ENCODE results near the gene LCN1.

LCN1 gene

GRCh38 chr9:135568026-135568425 lies 46.8 kb downstream of the LCN1 start:
- Histone ChIP-seq H3K79me2 (ENCODE audit: control insufficient read depth, insufficient read depth, low read length, poor library complexity) (no peaks in the 10 kb centered on the region), H3K27me3 (ENCODE audit: insufficient read depth, low read length) (no peaks in the 10 kb centered on the region), H3K23ac (ENCODE audit: low read length) (no peak overlapping the region), H3K4me1 (ENCODE audit: control insufficient read depth in 1 of 2, insufficient read depth in 2 of 2, low read length in 2 of 2) (no peaks in the 10 kb centered on the region), H3K18ac (ENCODE audit: low read length) (no peak overlapping the region), H4K8ac (ENCODE audit: low read depth, low read length) (no peak overlapping the region), H3K79me1 (ENCODE audit: low read length) (no peaks in the 10 kb centered on the region), H3K9me3 (ENCODE audit: insufficient read depth, low read depth, low read length) (peaks cover 4% of the 10 kb centered on the region), H2BK5ac (ENCODE audit: low read depth, low read length, poor library complexity) (no peak overlapping the region), H4K12ac (ENCODE audit: low read depth, low read length) (no peak overlapping the region), H2AK5ac (ENCODE audit: low read length) (no peak overlapping the region), H3K9ac (ENCODE audit: low read length) (no peak overlapping the region), H4K91ac (ENCODE audit: low read depth, low read length) (no peak overlapping the region), H2BK120ac (ENCODE audit: insufficient read depth, low read length, poor library complexity) (no peak overlapping the region), H2AFZ (ENCODE audit: insufficient read depth, low read length, poor library complexity) (no peak overlapping the region), H3K36me3 (ENCODE audit: control insufficient read depth in 1 of 2, insufficient read depth in 2 of 2, low read length in 2 of 2) (no peaks in the 10 kb centered on the region), H3K4me3 (ENCODE audit: low read depth, low read length) (no peak overlapping the region), H3K4ac (ENCODE audit: low read depth, low read length) (no peak overlapping the region), H3K4me2 (ENCODE audit: low read length) (no peak overlapping the region), H3K27ac (ENCODE audit: low read depth, low read length) (no peak overlapping the region), H3K14ac (ENCODE audit: low read length) (no peak overlapping the region), H2BK12ac (ENCODE audit: low read length) (no peak overlapping the region)
- no peak for DNase-seq
- WGBS (ENCODE audit: extremely low coverage, insufficient coverage, insufficient read length), result no CpG with 5 or more reads among the region's 6 CpGs

DNA sequence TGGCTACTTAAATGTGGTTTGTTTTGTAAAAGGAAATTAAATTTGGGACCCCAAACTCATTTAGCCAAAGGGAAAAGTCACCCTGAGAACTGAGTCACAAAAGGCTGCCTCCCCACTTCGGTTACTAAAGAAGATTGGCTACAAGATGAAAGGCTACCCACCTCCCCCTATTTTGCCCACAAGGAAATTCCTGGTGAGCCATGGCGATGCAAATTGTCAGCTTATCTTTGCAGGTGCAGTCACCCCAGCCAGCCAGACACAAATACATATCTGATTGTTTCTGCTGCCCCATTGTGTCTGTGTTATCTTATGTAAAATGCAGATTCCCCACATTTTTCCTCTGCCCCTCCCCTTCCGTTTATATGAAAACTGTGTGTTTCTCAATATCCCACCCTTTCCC lies 49.2 kb downstream of the LCN1 start:
- Histone ChIP-seq H3K79me1 (ENCODE audit: low read length) (no peaks in the 10 kb centered on the region), H3K9me3 (ENCODE audit: insufficient read depth, low read depth, low read length) (peaks cover 7% of the 10 kb centered on the region), H3K4me2 (ENCODE audit: low read length) (no peak overlapping the region), H2AFZ (ENCODE audit: insufficient read depth, low read length, poor library complexity) (no peak overlapping the region), H3K4ac (ENCODE audit: low read depth, low read length) (no peak overlapping the region), H3K14ac (ENCODE audit: low read length) (no peak overlapping the region), H2AK5ac (ENCODE audit: low read length) (no peak overlapping the region), H4K91ac (ENCODE audit: low read depth, low read length) (no peak overlapping the region), H3K27me3 (ENCODE audit: insufficient read depth, low read length) (no peaks in the 10 kb centered on the region), H4K12ac (ENCODE audit: low read depth, low read length) (no peak overlapping the region), H3K36me3 (ENCODE audit: control insufficient read depth in 1 of 2, insufficient read depth in 2 of 2, low read length in 2 of 2) (no peaks in the 10 kb centered on the region), H2BK5ac (ENCODE audit: low read depth, low read length, poor library complexity) (no peak overlapping the region), H3K4me1 (ENCODE audit: control insufficient read depth in 1 of 2, insufficient read depth in 2 of 2, low read length in 2 of 2) (no peaks in the 10 kb centered on the region), H3K18ac (ENCODE audit: low read length) (no peak overlapping the region), H4K8ac (ENCODE audit: low read depth, low read length) (no peak overlapping the region), H3K23ac (ENCODE audit: low read length) (no peak overlapping the region), H3K27ac (ENCODE audit: low read depth, low read length) (no peak overlapping the region), H2BK120ac (ENCODE audit: insufficient read depth, low read length, poor library complexity) (no peak overlapping the region), H3K9ac (ENCODE audit: low read length) (no peak overlapping the region), H3K79me2 (ENCODE audit: control insufficient read depth, insufficient read depth, low read length, poor library complexity) (no peaks in the 10 kb centered on the region), H2BK12ac (ENCODE audit: low read length) (no peak overlapping the region), H3K4me3 (ENCODE audit: low read depth, low read length) (no peak overlapping the region)
- no peak for DNase-seq
- no CpG with 5 or more reads among the region's 3 CpGs for WGBS (ENCODE audit: extremely low coverage, insufficient coverage, insufficient read length)

DNA sequence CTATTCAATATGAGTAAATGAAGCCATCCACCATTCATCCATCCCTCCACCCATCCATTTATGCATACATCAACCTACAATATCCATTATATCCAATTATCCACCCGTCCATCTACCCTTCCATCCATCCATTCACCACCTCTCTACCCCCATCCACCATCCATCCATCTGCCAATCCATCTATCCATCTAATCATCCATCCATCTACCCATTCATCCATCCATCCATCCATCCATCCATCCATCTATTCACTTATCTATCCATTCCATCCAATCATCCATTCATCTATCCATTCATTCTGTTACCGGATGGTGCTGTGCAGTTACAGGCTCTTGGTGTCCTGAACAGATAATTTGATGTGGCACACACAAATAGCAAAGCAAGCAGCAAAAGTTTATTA lies 51.0 kb downstream of the LCN1 start:
- WGBS (ENCODE audit: extremely low coverage, insufficient coverage, insufficient read length), result 100% methylated on average over 1 of the region's 2 CpGs

GRCh38 chr9:135573124-135573523 lies 51.9 kb downstream of the LCN1 start:
- Histone ChIP-seq H3K18ac (ENCODE audit: low read length) (no peak overlapping the region), H3K23ac (ENCODE audit: low read length) (no peak overlapping the region), H2AK5ac (ENCODE audit: low read length) (no peak overlapping the region), H3K9me3 (ENCODE audit: insufficient read depth, low read depth, low read length) (peaks cover 6% of the 10 kb centered on the region), H2BK5ac (ENCODE audit: low read depth, low read length, poor library complexity) (no peak overlapping the region), H4K91ac (ENCODE audit: low read depth, low read length) (no peak overlapping the region), H3K79me1 (ENCODE audit: low read length) (no peaks in the 10 kb centered on the region), H2AFZ (ENCODE audit: insufficient read depth, low read length, poor library complexity) (no peak overlapping the region), H3K27me3 (ENCODE audit: insufficient read depth, low read length) (no peaks in the 10 kb centered on the region), H4K12ac (ENCODE audit: low read depth, low read length) (no peak overlapping the region), H3K79me2 (ENCODE audit: control insufficient read depth, insufficient read depth, low read length, poor library complexity) (no peaks in the 10 kb centered on the region), H3K4me1 (ENCODE audit: control insufficient read depth in 1 of 2, insufficient read depth in 2 of 2, low read length in 2 of 2) (no peaks in the 10 kb centered on the region), H3K4me3 (ENCODE audit: low read depth, low read length) (no peak overlapping the region), H3K36me3 (ENCODE audit: control insufficient read depth in 1 of 2, insufficient read depth in 2 of 2, low read length in 2 of 2) (no peaks in the 10 kb centered on the region), H2BK12ac (ENCODE audit: low read length) (no peak overlapping the region), H3K14ac (ENCODE audit: low read length) (no peak overlapping the region), H3K9ac (ENCODE audit: low read length) (no peak overlapping the region), H3K4ac (ENCODE audit: low read depth, low read length) (no peak overlapping the region), H2BK120ac (ENCODE audit: insufficient read depth, low read length, poor library complexity) (no peak overlapping the region), H3K4me2 (ENCODE audit: low read length) (no peak overlapping the region), H3K27ac (ENCODE audit: low read depth, low read length) (no peak overlapping the region), H4K8ac (ENCODE audit: low read depth, low read length) (no peak overlapping the region)
- WGBS (ENCODE audit: extremely low coverage, insufficient coverage, insufficient read length), result 100% methylated on average over 1 of the region's 1 CpG
- no peak for DNase-seq

More for the DNA sequence above, 51.0 kb downstream of the LCN1 start:
- Histone ChIP-seq H3K27ac (ENCODE audit: low read depth, low read length) (no peak overlapping the region), H2BK120ac (ENCODE audit: insufficient read depth, low read length, poor library complexity) (no peak overlapping the region), H2BK5ac (ENCODE audit: low read depth, low read length, poor library complexity) (no peak overlapping the region), H3K9ac (ENCODE audit: low read length) (no peak overlapping the region), H3K36me3 (ENCODE audit: control insufficient read depth in 1 of 2, insufficient read depth in 2 of 2, low read length in 2 of 2) (no peaks in the 10 kb centered on the region), H3K4ac (ENCODE audit: low read depth, low read length) (no peak overlapping the region), H3K14ac (ENCODE audit: low read length) (no peak overlapping the region), H4K91ac (ENCODE audit: low read depth, low read length) (no peak overlapping the region), H2AFZ (ENCODE audit: insufficient read depth, low read length, poor library complexity) (no peak overlapping the region), H3K23ac (ENCODE audit: low read length) (no peak overlapping the region), H3K18ac (ENCODE audit: low read length) (no peak overlapping the region), H3K79me1 (ENCODE audit: low read length) (no peaks in the 10 kb centered on the region), H3K4me3 (ENCODE audit: low read depth, low read length) (no peak overlapping the region), H3K9me3 (ENCODE audit: insufficient read depth, low read depth, low read length) (peaks cover 8% of the 10 kb centered on the region), H4K8ac (ENCODE audit: low read depth, low read length) (no peak overlapping the region), H2AK5ac (ENCODE audit: low read length) (no peak overlapping the region), H2BK12ac (ENCODE audit: low read length) (no peak overlapping the region), H3K79me2 (ENCODE audit: control insufficient read depth, insufficient read depth, low read length, poor library complexity) (no peaks in the 10 kb centered on the region), H4K12ac (ENCODE audit: low read depth, low read length) (no peak overlapping the region), H3K27me3 (ENCODE audit: insufficient read depth, low read length) (no peaks in the 10 kb centered on the region), H3K4me2 (ENCODE audit: low read length) (no peak overlapping the region), H3K4me1 (ENCODE audit: control insufficient read depth in 1 of 2, insufficient read depth in 2 of 2, low read length in 2 of 2) (no peaks in the 10 kb centered on the region)
- no peak for DNase-seq
